Cardiac septum (tissue), 1 donor: Measurements from ENCODE around the gene DLGAP1. TPM values are rescaled to one million over a fixed set of nuclear protein-coding genes. Genes with fewer than 3 reads are reported as not detected.
"Not testable (repeated sequence)": the region's sequence is repeated elsewhere in the genome, so short reads cannot be mapped to it uniquely, and the experiment has no call there.

Source experiments
- DNase-seq: peaks from one replicate; pipeline ENCODE4 v3.0.0-alpha.2; 2020; ENCODE audit warnings: low spot score
- intact Hi-C: fragments of 100-400 bp; cut with DNase I; formaldehyde crosslinking; loops from one replicate; pipeline ENCODE4 v1.14.0; 2022
- total RNA-seq: library from RNA; stranded (reverse); fragmentation: NEBNext Ultra II Directional; extraction: Animal tissue kit (Norgen Biotek cat#: 25700); gene quantifications from one replicate; pipeline ENCODE4 v1.2.1, GENCODE V29; 2021
- donor health status: DM: no; HTN: no; CAD: no.

The DLGAP1 gene
- total RNA-seq, 1 donor from 2014 or later: 6.5 TPM

DNA sequence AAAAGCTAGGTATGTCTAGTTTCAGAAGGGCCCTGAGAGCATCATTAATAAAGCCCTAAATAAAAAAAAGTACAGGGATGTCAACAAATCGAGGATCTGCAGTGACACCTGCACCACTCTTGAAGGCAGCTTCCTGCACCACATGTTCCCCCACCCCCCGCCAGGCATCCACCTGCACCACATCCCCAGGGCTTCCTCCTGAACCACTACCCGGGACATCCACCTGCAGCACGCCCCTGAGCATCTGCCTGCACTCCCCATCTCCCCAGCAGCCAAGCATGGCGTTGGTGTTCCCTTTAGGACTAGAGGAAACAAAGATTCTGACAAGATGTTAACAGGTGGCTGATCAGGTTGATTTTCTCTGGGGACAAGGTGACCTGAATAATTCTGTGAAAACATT lies 55.2 kb downstream of the DLGAP1 start:
- DNase-seq: no peak
- intact Hi-C loops: no loop called here

DNA sequence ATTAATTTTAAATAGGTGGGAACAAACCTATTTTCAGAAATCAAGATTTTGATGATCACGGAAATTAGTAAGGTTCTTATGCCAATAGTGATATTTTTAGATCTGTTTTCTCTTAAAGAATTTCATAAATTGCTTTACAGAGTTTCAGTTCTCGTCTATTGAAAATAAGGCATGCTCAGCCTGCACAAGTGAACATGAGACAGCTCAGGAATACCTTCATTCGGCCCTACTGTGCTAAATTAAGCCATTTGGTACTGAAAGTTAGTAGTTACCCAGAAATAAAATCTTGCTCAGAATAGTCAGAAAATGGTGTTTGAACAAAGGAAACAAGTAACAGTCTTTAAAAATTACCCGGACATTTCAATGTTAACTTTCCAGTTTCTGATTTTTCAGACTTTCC lies 60.4 kb downstream of the DLGAP1 start:
- no peak for DNase-seq
- intact Hi-C loops: no loop called here

DNA sequence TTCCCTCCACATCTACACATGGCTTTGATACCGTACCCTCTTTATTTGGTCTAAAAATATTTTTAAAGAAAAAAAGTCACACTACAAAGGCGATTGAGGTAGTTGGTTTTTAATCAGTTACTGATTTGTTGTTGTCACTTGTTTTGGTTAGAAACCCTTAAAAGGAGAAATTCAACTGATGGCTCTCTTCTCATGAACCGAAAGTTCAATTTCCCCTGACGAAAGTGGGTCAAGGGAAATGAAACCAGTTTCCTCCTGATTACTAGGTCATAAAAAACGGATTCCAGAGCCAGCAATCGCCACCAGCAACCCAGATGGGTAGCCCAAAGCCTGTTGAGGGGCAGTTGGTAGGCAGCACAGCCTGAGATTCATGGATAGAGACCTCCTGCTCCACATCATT lies 63.2 kb downstream of the DLGAP1 start:
- DNase-seq: no peak
- intact Hi-C loops: no loop called here

- intact Hi-C loops: no loop called here
- DNase-seq: no peak
Measured at GRCh38 chr18:4385876-4386275, 69.2 kb downstream of the DLGAP1 start.

DNA sequence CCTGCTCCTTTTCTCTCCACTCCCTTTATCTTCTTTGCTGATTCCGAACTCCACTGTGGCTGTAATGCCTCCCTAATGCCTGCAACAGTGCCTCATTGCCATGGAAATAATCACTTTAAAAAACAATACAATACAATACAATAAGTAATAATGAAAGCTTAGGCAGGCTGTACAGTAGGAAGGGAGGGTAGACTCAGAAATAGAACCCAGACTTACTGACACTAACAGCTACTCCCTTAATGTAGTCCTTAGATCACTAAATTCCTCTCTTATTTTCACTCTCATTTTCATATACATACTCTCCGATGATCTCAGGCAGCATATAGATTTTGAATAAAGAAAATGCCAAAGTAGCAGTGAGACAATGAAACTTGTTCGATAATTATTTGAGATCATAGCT lies 70.2 kb downstream of the DLGAP1 start:
- no peak for DNase-seq
- intact Hi-C loops: no loop called here

DNA sequence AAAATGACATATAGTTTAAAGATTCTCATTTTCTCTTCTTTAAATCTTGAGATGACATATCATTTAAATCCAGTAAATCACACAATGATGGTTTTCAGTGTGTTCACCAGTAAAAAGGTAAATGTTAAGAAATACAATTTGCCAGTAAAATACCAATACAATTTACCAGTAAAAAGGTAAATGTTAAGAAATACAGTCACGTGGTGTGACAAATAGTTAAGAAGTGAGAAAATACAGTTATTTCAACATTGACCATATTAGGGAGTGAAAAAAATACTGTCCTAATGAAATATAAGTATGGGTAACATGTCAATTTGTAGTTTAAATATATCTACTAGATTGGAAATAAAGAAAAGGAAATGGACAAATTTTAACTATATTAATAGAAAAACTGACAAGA lies 80.5 kb downstream of the DLGAP1 start:
- intact Hi-C loops: no loop called here
- DNase-seq: no peak

DNA sequence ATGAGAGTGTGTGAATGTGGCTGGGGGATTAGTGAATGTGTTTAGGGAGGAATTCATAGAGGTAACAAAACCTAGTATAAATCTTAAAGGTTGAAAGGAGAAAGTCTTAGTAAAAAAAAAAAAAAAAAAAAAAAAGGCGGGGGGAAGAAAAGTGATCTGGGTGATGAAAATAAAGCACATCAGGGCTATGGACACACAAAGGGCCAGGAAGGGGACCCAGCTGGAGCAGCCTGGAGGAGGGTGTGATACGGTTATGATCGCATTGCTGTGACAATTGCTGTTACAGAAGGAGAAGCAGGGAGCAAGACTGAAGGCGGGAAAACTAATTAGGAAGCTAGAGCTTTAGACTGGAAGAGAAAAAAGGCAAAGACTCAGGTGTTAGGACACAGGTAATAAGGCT lies 85.4 kb downstream of the DLGAP1 start:
- DNase-seq: no peak
- intact Hi-C loops: no loop called here

DNA sequence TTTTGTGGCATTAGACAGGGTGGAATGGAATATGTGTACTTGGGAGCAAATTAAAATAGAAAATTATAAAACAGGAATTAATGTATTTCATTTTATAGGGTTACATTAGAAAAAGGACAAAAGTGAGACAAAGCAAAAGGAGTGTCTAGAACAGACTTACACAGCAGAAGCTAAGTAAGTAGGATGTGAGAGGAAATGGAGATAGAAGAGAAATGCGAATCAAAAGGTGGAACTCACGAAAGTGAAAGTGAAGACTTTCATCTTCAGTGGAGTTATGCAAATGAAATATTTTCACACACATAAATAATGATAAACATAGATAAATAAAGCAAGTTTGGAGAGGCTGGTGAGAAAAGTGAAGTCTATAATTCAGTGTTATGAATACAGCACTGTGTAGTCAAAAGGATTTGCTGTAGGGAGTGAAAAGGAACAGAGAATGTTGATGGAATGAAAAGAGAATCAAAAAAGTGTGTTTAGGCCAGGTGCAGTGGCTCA lies 94.8 kb downstream of the DLGAP1 start:
- no peak for DNase-seq
- intact Hi-C loops: no loop called here

DNA sequence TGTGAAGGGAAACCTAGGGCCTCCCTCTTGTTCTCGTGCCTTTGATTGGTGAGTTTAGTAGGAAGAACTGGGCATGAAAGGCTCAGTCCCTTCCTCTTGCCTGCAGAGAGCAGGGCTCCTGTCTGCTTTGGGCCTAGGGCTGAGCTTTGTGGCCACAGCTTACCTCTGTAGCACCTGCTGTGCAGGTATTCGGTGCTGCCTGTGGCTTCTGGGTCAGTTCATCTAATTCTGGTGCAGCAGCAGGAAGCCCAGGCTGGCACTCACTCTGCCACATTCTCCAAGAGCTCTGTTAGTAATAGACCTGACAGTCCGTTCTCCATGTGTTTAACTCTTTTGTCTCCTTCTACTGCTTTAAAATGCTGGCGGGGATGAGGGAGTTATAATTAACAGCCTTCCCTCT lies 96.5 kb downstream of the DLGAP1 start:
- DNase-seq: no peak
- intact Hi-C loops: no loop called here

DNA sequence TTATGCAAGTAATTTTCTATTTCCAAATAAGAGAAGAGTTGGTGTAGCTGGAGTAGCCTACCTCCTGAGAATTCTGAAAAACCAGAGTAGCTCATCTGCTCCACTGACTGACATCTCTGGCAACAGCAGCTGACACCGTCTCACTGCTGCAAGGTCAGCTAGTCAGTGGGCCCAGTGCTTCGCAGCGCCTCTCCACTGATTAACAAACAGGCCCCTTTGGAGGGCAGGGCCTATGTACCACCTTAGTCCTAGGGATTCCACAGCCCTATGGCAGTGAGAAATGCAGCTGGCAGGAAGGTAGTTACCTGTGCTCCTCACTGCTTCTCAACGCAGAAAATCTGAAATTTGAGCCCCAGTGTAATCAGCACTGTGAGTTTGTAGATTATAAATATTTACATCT lies 97.5 kb downstream of the DLGAP1 start:
- no peak for DNase-seq

GRCh38 chr18:4356929-4357328 lies 98.2 kb downstream of the DLGAP1 start:
- no peak for DNase-seq
- intact Hi-C loops: no loop called here

More for the DNA sequence above, 97.5 kb downstream of the DLGAP1 start:
- intact Hi-C loops: no loop called here

DNA sequence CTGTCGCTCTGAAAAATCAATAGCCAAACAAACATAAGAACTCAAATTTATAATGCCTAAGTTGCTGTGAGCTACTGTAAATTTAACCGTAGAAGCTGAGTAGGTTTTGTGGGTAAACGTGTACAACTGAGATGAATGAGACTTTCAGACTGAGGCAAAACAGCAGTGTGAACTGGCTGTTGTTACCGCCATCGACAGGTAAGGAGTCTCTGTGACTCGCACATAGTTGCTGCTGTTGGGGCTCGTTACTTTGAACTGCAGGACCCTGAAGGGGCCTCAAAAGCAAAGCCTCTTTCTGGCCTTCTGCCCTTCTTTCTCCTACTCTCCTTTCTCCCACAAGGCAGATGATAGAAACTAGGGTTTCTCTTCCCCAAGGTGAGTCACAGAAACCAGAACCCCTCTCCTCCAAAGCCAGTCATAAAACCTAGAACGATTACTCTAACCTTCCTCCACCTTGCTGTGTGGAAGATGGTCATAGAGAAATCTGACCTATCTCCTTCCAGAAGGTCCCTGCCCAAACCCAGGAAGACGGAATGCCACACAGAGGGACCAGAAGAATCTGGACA lies 101.2 kb downstream of the DLGAP1 start:
- intact Hi-C loops: no loop called here
- no peak for DNase-seq

DNA sequence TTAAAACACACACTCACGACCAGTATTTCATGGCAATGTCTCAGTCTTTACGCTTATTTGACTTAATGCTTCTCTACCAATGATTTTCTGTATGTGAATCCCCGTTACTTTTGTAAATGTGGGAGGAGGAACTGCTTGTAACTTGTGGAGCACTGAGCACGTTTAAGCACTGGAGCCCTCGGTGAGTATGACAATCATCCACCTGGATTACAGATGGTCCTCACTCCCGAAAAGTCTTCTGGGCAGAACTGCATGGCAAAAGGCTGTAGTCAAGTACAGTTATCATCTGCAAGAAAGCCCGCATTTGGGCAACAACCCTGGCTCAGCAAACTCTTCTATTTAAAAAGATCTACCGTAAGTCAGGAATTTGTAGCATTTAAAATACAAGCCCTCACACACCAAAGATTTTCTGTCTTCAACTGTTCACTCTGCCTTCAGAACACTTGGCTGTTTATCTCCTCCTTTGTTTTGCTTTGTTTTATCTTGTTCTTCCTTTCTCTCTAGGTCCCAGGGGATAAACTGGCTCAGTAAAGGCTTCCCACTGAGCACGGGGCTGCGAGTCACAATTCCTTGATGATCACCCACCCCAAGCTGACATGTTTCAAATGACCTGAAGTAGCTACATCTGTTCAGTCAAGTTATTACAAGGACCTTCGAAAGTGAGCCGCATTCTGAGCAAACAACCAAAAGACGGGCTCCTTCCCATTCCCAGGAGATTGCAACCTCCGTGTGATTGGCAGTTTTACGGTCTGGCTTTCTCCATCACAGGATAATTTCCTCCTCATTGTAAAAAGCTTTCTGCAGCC lies 102.2 kb downstream of the DLGAP1 start:
- no peak for DNase-seq
- intact Hi-C loops: no loop called here

- no peak for DNase-seq
- intact Hi-C loops: no loop called here
Measured at GRCh38 chr18:4351005-4351404, 104.1 kb downstream of the DLGAP1 start.

DNA sequence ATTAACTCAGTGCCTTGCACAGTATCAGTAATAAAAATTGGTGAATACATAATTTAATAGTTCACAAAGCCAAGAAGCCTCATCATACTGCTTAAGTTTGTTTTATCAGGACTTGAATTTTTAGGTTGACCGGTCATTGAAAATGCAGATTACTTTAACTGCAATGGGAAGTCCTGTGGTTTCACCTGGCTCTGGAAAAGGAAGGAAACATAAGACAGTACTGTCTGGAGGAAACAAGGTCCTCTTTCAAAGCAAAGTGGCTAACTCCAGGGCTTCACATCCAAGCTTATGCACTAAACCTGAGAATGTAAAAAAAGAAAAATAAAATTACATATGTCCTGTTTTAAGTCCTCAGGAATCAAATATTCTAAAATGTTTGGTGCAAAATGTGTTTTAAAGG lies 119.7 kb downstream of the DLGAP1 start:
- no peak for DNase-seq
- intact Hi-C loops: no loop called here

GRCh38 chr18:4333043-4333442 lies 122.1 kb downstream of the DLGAP1 start:
- DNase-seq: no peak
- intact Hi-C loops: no loop called here

- no peak for DNase-seq
- intact Hi-C loops: no loop called here
Measured at GRCh38 chr18:4319738-4320677, 135.1 kb downstream of the DLGAP1 start.

GRCh38 chr18:4318311-4318710 lies 136.8 kb downstream of the DLGAP1 start:
- intact Hi-C loops: no loop called here
- DNase-seq: no peak

- DNase-seq, intact Hi-C loops: not testable (repeated sequence)
Measured at GRCh38 chr18:4311945-4312344, 143.2 kb downstream of the DLGAP1 start.

DNA sequence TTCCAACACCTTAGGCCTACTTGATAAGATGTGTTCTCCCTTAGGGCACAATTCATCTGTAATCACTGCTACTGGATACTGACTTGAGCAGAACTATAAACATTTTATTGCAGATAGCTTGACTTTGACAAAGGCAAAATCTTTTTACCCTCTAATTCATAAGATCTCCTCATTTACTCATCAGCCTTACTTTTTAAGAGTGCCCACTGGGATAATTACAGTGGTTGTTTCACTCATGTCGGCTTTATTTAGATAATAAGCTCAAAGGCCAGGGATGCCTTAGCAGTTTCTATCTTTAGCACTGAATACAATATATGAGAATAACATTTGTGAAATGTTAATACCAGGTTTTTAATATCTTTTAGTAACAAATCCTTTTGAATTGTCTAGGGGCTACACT lies 144.0 kb downstream of the DLGAP1 start:
- intact Hi-C loops: no loop called here
- DNase-seq: no peak
